ENCODE measurements around the gene MIB2. TPM values are rescaled to one million over a fixed set of nuclear protein-coding genes. Genes with fewer than 3 reads are reported as not detected.
A peak's percentile ranks its signal among the peaks of the same experiment; 100 is the strongest.

Gene MIB2
- 74.5 TPM for total RNA-seq (2021; ENCODE audit: unreplicated experiment)
- 92.4 TPM for polyA plus RNA-seq (2012; ENCODE audit: insufficient read length)
- Bru-seq, nascent RNA = percentile 49 among the genes with signal in this experiment
- BruChase-seq, experiment 1, labeled RNA remaining after a 2-hour chase = percentile 62 among the genes with signal in this experiment
- percentile 69 among the genes with signal in this experiment for BruChase-seq, experiment 2, labeled RNA remaining after a 6-hour chase
- long read RNA-seq, transcript MIB2-214 (20 exons, 3,034 nt) = major isoform, 5 of 143 reads
- long read RNA-seq, partial matches to known transcripts = 73 of 143 reads
- long read RNA-seq, other reads (novel, unspliced or antisense) = 58 of 143 reads

DNA sequence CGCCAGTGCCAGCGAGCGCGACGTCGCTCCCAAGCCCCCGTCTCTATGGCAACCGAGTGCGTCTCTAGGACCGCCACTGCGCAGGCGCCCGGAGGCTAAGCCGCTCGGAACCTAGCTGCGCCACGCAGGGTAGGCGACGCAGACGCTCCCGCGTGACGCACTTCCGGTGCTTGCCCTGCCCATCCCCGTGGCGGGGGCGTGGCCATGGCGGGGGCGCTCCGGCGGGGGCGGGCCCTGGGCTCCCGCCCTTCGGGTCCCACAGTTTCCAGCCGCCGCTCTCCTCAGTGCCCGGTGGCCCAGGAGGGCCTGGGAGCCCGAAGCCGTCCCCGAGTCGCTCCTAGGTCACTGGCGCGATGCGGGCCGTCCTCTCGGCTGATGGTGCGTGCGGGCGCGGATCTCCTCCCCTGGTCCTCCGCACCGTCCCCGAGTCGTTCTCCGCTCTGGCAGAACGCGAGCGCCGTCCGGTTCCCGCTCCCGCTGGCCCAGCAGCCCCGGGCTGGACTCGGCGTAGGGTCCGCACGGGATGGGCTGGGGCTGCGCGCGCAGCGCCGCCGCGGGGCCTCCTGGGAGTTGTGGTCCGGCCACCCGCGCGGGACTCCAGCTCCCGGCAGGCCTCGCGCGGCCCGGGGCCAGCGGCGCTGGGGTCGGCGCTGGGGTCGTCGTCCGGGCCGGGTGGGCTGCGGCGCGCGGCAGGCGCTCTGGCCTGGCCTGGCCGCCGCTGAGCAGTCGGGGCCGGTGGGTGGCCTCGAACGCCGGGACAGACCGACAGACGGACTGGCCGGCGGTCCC, at the start of gene MIB2:
TSS of gene MIB2 (plus strand) at position 245 of the 789 bp plus-strand sequence. CDS start 7,953 bp downstream, outside the sequence.
- ATAC-seq (peak; percentile 94), DNase-seq (ENCODE audit: low read depth, low spot score) (peak; percentile 65)
- H3K27ac ChIP-seq (ENCODE audit: low read length) = peak within 1 kb of the TSS; percentile 83
- H3K9me3 ChIP-seq (ENCODE audit: control insufficient read depth, insufficient read depth, low read depth, low read length) = no peaks in the 10 kb centered on the region
- in situ Hi-C loops (cut with HindIII; ENCODE audit: low pct_unique_long_range_greater_than_20kb, low sequenced_read_pairs) (no loop called here), intact Hi-C loops (cut with micrococcal nuclease; ENCODE audit: unreplicated experiment) (no loop called here)
- peak within 1 kb of the TSS; percentile 73 to 87 for H3K4me3 ChIP-seq (ENCODE audit: low read depth in 2 of 2, low read length in 2 of 2)
- H3K4me1 ChIP-seq (ENCODE audit: control insufficient read depth, insufficient read depth, low read length) = peaks cover 20% of the 10 kb centered on the region
- H3K27me3 ChIP-seq (ENCODE audit: control insufficient read depth, insufficient read depth, low read length) = no peaks in the 10 kb centered on the region
- H3K36me3 ChIP-seq (ENCODE audit: control insufficient read depth, insufficient read depth, low read length) = no peaks in the 10 kb centered on the region
- no TSS peak for BruUV-seq (replicated peaks)
- CTCF ChIA-PET = no interaction called here
- POLR2A ChIA-PET = no interaction called here
- TF ChIP-seq, protein P1, sequence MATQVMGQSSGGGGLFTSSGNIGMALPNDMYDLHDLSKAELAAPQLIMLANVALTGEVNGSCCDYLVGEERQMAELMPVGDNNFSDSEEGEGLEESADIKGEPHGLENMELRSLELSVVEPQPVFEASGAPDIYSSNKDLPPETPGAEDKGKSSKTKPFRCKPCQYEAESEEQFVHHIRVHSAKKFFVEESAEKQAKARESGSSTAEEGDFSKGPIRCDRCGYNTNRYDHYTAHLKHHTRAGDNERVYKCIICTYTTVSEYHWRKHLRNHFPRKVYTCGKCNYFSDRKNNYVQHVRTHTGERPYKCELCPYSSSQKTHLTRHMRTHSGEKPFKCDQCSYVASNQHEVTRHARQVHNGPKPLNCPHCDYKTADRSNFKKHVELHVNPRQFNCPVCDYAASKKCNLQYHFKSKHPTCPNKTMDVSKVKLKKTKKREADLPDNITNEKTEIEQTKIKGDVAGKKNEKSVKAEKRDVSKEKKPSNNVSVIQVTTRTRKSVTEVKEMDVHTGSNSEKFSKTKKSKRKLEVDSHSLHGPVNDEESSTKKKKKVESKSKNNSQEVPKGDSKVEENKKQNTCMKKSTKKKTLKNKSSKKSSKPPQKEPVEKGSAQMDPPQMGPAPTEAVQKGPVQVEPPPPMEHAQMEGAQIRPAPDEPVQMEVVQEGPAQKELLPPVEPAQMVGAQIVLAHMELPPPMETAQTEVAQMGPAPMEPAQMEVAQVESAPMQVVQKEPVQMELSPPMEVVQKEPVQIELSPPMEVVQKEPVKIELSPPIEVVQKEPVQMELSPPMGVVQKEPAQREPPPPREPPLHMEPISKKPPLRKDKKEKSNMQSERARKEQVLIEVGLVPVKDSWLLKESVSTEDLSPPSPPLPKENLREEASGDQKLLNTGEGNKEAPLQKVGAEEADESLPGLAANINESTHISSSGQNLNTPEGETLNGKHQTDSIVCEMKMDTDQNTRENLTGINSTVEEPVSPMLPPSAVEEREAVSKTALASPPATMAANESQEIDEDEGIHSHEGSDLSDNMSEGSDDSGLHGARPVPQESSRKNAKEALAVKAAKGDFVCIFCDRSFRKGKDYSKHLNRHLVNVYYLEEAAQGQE (IDR thresholded peaks at IDR 0.05; ENCODE audit: insufficient read depth in 1 of 2, low read depth in 2 of 2, low read length in 1 of 2) = 0 out of 4 replicates have a peak, but pooled peaks of 1 of the 2 experiments have one; percentile 33
- peak; percentile 79; the same call in 1 of the 2 replicates for TF ChIP-seq SIN3A (IDR thresholded peaks at IDR 0.05; ENCODE audit: borderline replicate concordance, insufficient read depth, low read depth, low read length)
- TF ChIP-seq, protein P2, sequence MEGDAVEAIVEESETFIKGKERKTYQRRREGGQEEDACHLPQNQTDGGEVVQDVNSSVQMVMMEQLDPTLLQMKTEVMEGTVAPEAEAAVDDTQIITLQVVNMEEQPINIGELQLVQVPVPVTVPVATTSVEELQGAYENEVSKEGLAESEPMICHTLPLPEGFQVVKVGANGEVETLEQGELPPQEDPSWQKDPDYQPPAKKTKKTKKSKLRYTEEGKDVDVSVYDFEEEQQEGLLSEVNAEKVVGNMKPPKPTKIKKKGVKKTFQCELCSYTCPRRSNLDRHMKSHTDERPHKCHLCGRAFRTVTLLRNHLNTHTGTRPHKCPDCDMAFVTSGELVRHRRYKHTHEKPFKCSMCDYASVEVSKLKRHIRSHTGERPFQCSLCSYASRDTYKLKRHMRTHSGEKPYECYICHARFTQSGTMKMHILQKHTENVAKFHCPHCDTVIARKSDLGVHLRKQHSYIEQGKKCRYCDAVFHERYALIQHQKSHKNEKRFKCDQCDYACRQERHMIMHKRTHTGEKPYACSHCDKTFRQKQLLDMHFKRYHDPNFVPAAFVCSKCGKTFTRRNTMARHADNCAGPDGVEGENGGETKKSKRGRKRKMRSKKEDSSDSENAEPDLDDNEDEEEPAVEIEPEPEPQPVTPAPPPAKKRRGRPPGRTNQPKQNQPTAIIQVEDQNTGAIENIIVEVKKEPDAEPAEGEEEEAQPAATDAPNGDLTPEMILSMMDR (IDR thresholded peaks at IDR 0.05) = no peak
- TF ChIP-seq TCF7L2 (IDR thresholded peaks at IDR 0.05; ENCODE audit: low read depth, low read length) = no peak
- TF ChIP-seq POLR2AphosphoS5 (IDR thresholded peaks at IDR 0.05; ENCODE audit: low read depth, low read length) = peak; percentile 96

GRCh38 chr1:1567152-1567875, 48.0 kb upstream of the MIB2 start:
- H3K4me3 ChIP-seq (ENCODE audit: low read depth in 2 of 2, low read length in 2 of 2) = no peak overlapping the region
- TF ChIP-seq POLR2AphosphoS5 (IDR thresholded peaks at IDR 0.05; ENCODE audit: low read depth, low read length) (no peak), SIN3A (IDR thresholded peaks at IDR 0.05; ENCODE audit: borderline replicate concordance, insufficient read depth, low read depth, low read length) (no peak), TCF7L2 (IDR thresholded peaks at IDR 0.05; ENCODE audit: low read depth, low read length) (no peak)
- TF ChIP-seq, protein P2 (IDR thresholded peaks at IDR 0.05) = no peak
- TF ChIP-seq, protein P1 (IDR thresholded peaks at IDR 0.05; ENCODE audit: insufficient read depth in 1 of 2, low read depth in 2 of 2, low read length in 1 of 2) = no peak
- DNase-seq (ENCODE audit: low read depth, low spot score) (no peak), ATAC-seq (no peak)
- peaks cover 11% of the 10 kb centered on the region for H3K36me3 ChIP-seq (ENCODE audit: control insufficient read depth, insufficient read depth, low read length)
- peaks cover 11% of the 10 kb centered on the region for H3K4me1 ChIP-seq (ENCODE audit: control insufficient read depth, insufficient read depth, low read length)
- ChIA-PET POLR2A (no interaction called here), CTCF (no interaction called here)
- H3K27me3 ChIP-seq (ENCODE audit: control insufficient read depth, insufficient read depth, low read length) = no peaks in the 10 kb centered on the region
- H3K27ac ChIP-seq (ENCODE audit: low read length) = no peak overlapping the region
- in situ Hi-C loops (cut with HindIII; ENCODE audit: low pct_unique_long_range_greater_than_20kb, low sequenced_read_pairs) (no loop called here), intact Hi-C loops (cut with micrococcal nuclease; ENCODE audit: unreplicated experiment) (no loop called here)
- H3K9me3 ChIP-seq (ENCODE audit: control insufficient read depth, insufficient read depth, low read depth, low read length) = no peaks in the 10 kb centered on the region
- BruUV-seq (replicated peaks) = TSS peak; percentile 1
